RKO (cell line): ENCODE measurements around the gene IDNK.

Experiments
- DNase-seq: peaks from one replicate; pipeline ENCODE4 v3.0.0-alpha.2; 2016; ENCODE audit warnings: low spot score

IDNK gene

GRCh38 chr9:83691492-83691891 lies 68.5 kb downstream of the IDNK start:
- no peak for DNase-seq
